ENCODE results near the gene TBC1D14. TPM values are rescaled to one million over a fixed set of nuclear protein-coding genes. Genes with fewer than 3 reads are reported as not detected.

TBC1D14 gene
- polyA plus RNA-seq, 1 of the 3 experiments (the other 2 are of a cell fraction), result 39.5 TPM

DNA sequence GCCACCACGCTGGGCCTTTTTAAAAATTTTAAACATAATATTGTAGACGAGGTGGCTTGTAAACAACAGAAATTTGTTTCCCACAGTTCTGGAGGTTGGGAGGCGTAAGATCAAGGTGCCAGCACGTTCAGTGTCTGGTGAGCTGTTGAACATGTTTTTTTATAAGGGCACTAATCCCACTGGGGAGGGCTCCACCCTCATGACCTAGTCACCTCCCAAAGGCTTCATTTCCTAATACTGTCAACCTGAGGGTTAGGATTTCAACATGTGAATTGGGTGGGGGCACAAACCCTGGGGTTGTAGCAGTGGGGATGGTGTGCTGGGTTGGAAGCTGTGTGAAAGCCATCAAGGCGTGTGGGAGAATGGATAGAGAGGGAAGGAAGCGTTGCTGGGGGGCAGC, 27.6 kb downstream of the TBC1D14 start (continued):
- TF ChIP-seq, protein P1, sequence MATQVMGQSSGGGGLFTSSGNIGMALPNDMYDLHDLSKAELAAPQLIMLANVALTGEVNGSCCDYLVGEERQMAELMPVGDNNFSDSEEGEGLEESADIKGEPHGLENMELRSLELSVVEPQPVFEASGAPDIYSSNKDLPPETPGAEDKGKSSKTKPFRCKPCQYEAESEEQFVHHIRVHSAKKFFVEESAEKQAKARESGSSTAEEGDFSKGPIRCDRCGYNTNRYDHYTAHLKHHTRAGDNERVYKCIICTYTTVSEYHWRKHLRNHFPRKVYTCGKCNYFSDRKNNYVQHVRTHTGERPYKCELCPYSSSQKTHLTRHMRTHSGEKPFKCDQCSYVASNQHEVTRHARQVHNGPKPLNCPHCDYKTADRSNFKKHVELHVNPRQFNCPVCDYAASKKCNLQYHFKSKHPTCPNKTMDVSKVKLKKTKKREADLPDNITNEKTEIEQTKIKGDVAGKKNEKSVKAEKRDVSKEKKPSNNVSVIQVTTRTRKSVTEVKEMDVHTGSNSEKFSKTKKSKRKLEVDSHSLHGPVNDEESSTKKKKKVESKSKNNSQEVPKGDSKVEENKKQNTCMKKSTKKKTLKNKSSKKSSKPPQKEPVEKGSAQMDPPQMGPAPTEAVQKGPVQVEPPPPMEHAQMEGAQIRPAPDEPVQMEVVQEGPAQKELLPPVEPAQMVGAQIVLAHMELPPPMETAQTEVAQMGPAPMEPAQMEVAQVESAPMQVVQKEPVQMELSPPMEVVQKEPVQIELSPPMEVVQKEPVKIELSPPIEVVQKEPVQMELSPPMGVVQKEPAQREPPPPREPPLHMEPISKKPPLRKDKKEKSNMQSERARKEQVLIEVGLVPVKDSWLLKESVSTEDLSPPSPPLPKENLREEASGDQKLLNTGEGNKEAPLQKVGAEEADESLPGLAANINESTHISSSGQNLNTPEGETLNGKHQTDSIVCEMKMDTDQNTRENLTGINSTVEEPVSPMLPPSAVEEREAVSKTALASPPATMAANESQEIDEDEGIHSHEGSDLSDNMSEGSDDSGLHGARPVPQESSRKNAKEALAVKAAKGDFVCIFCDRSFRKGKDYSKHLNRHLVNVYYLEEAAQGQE (IDR thresholded peaks at IDR 0.05; ENCODE audit: low read depth, low read length), result no peak
- TF ChIP-seq, protein P2, sequence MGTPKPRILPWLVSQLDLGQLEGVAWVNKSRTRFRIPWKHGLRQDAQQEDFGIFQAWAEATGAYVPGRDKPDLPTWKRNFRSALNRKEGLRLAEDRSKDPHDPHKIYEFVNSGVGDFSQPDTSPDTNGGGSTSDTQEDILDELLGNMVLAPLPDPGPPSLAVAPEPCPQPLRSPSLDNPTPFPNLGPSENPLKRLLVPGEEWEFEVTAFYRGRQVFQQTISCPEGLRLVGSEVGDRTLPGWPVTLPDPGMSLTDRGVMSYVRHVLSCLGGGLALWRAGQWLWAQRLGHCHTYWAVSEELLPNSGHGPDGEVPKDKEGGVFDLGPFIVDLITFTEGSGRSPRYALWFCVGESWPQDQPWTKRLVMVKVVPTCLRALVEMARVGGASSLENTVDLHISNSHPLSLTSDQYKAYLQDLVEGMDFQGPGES (IDR thresholded peaks at IDR 0.05; ENCODE audit: low read depth, low read length), result no peak

DNA sequence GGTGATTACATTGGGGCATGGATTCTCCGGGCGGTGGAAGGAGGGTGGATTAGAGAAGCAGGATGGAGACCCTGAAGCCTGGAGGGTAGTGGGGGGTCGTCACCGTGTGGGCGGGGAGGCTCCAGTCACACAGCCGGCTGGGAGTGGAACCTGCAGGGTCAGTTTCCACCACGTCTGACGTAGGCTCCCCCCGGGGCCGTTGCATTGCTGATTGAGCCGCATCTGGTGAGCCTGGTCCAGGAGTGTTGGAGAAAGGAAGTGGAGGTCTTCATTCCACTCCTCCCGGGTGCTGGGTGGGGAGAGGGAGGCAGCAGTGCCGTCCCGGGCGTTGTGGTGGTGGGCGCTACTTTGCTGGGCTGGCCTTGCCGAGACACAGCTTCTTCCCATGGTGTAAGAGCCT, 28.1 kb downstream of the TBC1D14 start:
- H3K4me1 ChIP-seq (ENCODE audit: control insufficient read depth in 1 of 2, insufficient read depth in 2 of 2, low read depth in 1 of 2, low read length in 1 of 2), result peaks cover 11 to 14% of the 10 kb centered on the region in 2 experiments
- no peaks in the 10 kb centered on the region; the same call in 1 of the 2 replicates for H3K79me2 ChIP-seq (ENCODE audit: insufficient read depth)
- H3K9ac ChIP-seq, result no peak overlapping the region
- H3K9me2 ChIP-seq, result no peaks in the 10 kb centered on the region
- no peak overlapping the region for H3K27ac ChIP-seq (ENCODE audit: low read depth in 2 of 2, low read length in 1 of 2)
- TF ChIP-seq SMC3 (IDR thresholded peaks at IDR 0.05; ENCODE audit: low read depth, low read length) (no peak), SIN3A (IDR thresholded peaks at IDR 0.05; ENCODE audit: borderline replicate concordance, low read depth, low read length) (no peak)
- H2AFZ ChIP-seq (ENCODE audit: low read depth), result no peak overlapping the region
- no peaks in the 10 kb centered on the region for H3K36me3 ChIP-seq (replicated peaks in 1 of 2; ENCODE audit: control insufficient read depth in 1 of 2, insufficient read depth in 2 of 2, low read length in 1 of 2)
- H3K9me3 ChIP-seq, result no peaks in the 10 kb centered on the region
- H3K4me3 ChIP-seq (ENCODE audit: low read depth in 2 of 2, low read length in 1 of 2), result no peak overlapping the region
- H3K4me2 ChIP-seq, result no peak overlapping the region
- no peaks in the 10 kb centered on the region for H3K27me3 ChIP-seq (ENCODE audit: insufficient read depth)
- no peak for DNase-seq
- H3F3A ChIP-seq (replicated peaks; ENCODE audit: insufficient read depth), result peaks cover 11% of the 10 kb centered on the region
- H4K20me1 ChIP-seq (ENCODE audit: insufficient read depth), result no peaks in the 10 kb centered on the region
- WGBS (ENCODE audit: low lambda C conversion rate), result 95% methylated on average over 16 of the region's 17 CpGs
- CTCF ChIA-PET, result no interaction called here
- POLR2A ChIA-PET, result no interaction called here

DNA sequence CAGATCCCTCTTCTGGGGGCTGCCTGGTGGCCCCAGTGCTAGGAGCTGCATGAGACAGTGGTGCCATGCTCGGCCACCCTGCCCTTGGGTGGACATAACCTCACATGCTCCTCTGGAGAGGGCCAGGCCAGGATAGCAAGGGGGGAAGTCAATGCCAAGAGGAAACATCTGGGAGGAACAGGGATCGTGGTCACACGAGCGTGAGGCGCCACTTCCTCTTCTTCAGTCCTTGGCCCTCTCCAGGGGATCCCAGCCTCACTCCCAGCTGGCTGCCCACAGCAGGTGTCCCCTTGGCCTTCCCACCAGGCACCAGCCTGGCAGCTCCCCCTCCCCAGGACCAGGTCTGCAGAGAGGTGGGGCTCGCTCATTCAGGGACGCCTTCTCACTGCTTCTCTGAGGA, 28.6 kb downstream of the TBC1D14 start:
- peaks cover 11% of the 10 kb centered on the region for H3F3A ChIP-seq (replicated peaks; ENCODE audit: insufficient read depth)
- POLR2A ChIA-PET, result no interaction called here
- H3K9me2 ChIP-seq, result no peaks in the 10 kb centered on the region
- no peaks in the 10 kb centered on the region for H4K20me1 ChIP-seq (ENCODE audit: insufficient read depth)
- no peak overlapping the region for H3K4me3 ChIP-seq (ENCODE audit: low read depth in 2 of 2, low read length in 1 of 2)
- DNase-seq, result no peak
- no peaks in the 10 kb centered on the region for H3K36me3 ChIP-seq (replicated peaks in 1 of 2; ENCODE audit: control insufficient read depth in 1 of 2, insufficient read depth in 2 of 2, low read length in 1 of 2)
- peaks cover 14 to 17% of the 10 kb centered on the region in 2 experiments for H3K4me1 ChIP-seq (ENCODE audit: control insufficient read depth in 1 of 2, insufficient read depth in 2 of 2, low read depth in 1 of 2, low read length in 1 of 2)
- CTCF ChIA-PET, result interaction anchor here (1.0 kb wide), 1 partner anchor 37 kb away, joined by 3 read pairs; no protein-coding TSS in a partner anchor
- H3K4me2 ChIP-seq, result no peak overlapping the region
- H3K9ac ChIP-seq, result no peak overlapping the region
- no peaks in the 10 kb centered on the region for H3K9me3 ChIP-seq
- H3K27me3 ChIP-seq (ENCODE audit: insufficient read depth), result no peaks in the 10 kb centered on the region
- 90% methylated on average over 2 of the region's 7 CpGs for WGBS (ENCODE audit: low lambda C conversion rate)
- no peak overlapping the region for H3K27ac ChIP-seq (ENCODE audit: low read depth in 2 of 2, low read length in 1 of 2)
- no peaks in the 10 kb centered on the region; the same call in 1 of the 2 replicates for H3K79me2 ChIP-seq (ENCODE audit: insufficient read depth)
- H2AFZ ChIP-seq (ENCODE audit: low read depth), result no peak overlapping the region
- TF ChIP-seq ELF1 (IDR thresholded peaks at IDR 0.05) (no peak), YY1 (IDR thresholded peaks at IDR 0.05; ENCODE audit: low read depth) (no peak), SIN3A (IDR thresholded peaks at IDR 0.05; ENCODE audit: borderline replicate concordance, low read depth, low read length) (no peak), FOXM1 (IDR thresholded peaks at IDR 0.05; ENCODE audit: low read depth) (no peak), GATA2 (CRISPR knock-in tag; IDR thresholded peaks at IDR 0.05) (no peak), RAD21 (IDR thresholded peaks at IDR 0.05; ENCODE audit: low read length) (no peak), RCOR1 (IDR thresholded peaks at IDR 0.05; ENCODE audit: low read length) (no peak), NRF1 (IDR thresholded peaks at IDR 0.05; ENCODE audit: low read depth, low read length) (no peak), TAF1 (IDR thresholded peaks at IDR 0.05; ENCODE audit: borderline replicate concordance, low read depth, low read length) (no peak), FOSL2 (IDR thresholded peaks at IDR 0.05; ENCODE audit: borderline replicate concordance, low read depth) (no peak), TEAD4 (IDR thresholded peaks at IDR 0.05; ENCODE audit: borderline replicate concordance, insufficient read depth) (no peak), SMC3 (IDR thresholded peaks at IDR 0.05; ENCODE audit: low read depth, low read length) (no peak), EZH2phosphoT487 (IDR thresholded peaks at IDR 0.05; ENCODE audit: borderline replicate concordance, low read depth) (no peak), RFX5 (IDR thresholded peaks at IDR 0.05; ENCODE audit: low read length) (no peak)
- TF ChIP-seq, protein P3, sequence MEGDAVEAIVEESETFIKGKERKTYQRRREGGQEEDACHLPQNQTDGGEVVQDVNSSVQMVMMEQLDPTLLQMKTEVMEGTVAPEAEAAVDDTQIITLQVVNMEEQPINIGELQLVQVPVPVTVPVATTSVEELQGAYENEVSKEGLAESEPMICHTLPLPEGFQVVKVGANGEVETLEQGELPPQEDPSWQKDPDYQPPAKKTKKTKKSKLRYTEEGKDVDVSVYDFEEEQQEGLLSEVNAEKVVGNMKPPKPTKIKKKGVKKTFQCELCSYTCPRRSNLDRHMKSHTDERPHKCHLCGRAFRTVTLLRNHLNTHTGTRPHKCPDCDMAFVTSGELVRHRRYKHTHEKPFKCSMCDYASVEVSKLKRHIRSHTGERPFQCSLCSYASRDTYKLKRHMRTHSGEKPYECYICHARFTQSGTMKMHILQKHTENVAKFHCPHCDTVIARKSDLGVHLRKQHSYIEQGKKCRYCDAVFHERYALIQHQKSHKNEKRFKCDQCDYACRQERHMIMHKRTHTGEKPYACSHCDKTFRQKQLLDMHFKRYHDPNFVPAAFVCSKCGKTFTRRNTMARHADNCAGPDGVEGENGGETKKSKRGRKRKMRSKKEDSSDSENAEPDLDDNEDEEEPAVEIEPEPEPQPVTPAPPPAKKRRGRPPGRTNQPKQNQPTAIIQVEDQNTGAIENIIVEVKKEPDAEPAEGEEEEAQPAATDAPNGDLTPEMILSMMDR (IDR thresholded peaks at IDR 0.05), result no peak
- TF ChIP-seq, protein P4, sequence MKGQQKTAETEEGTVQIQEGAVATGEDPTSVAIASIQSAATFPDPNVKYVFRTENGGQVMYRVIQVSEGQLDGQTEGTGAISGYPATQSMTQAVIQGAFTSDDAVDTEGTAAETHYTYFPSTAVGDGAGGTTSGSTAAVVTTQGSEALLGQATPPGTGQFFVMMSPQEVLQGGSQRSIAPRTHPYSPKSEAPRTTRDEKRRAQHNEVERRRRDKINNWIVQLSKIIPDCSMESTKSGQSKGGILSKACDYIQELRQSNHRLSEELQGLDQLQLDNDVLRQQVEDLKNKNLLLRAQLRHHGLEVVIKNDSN (IDR thresholded peaks at IDR 0.05; ENCODE audit: borderline replicate concordance, low read depth), result no peak
